Tongue (tissue), 2 donors: ENCODE results near the gene ERICH4. TPM values are rescaled to one million over a fixed set of nuclear protein-coding genes. Genes with fewer than 3 reads are reported as not detected.
"Not testable (repeated sequence)": the region's sequence is repeated elsewhere in the genome, so short reads cannot be mapped to it uniquely, and the experiment has no call there.

Experiments
- DNase-seq: peaks from one replicate; pipeline ENCODE4 v3.0.0-alpha.2; 2015
- total RNA-seq: library from RNA; depleted of rRNA; stranded (reverse); fragments of >200 nt; gene quantifications from one replicate; pipeline ENCODE4 v1.2.3, GENCODE V29; 2014

Gene ERICH4, protein sequence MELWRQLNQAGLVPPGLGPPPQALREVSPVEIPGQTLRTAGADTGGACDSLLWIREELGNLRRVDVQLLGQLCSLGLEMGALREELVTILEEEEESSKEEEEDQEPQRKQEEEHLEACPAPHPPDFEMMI
- not detected for total RNA-seq

DNA sequence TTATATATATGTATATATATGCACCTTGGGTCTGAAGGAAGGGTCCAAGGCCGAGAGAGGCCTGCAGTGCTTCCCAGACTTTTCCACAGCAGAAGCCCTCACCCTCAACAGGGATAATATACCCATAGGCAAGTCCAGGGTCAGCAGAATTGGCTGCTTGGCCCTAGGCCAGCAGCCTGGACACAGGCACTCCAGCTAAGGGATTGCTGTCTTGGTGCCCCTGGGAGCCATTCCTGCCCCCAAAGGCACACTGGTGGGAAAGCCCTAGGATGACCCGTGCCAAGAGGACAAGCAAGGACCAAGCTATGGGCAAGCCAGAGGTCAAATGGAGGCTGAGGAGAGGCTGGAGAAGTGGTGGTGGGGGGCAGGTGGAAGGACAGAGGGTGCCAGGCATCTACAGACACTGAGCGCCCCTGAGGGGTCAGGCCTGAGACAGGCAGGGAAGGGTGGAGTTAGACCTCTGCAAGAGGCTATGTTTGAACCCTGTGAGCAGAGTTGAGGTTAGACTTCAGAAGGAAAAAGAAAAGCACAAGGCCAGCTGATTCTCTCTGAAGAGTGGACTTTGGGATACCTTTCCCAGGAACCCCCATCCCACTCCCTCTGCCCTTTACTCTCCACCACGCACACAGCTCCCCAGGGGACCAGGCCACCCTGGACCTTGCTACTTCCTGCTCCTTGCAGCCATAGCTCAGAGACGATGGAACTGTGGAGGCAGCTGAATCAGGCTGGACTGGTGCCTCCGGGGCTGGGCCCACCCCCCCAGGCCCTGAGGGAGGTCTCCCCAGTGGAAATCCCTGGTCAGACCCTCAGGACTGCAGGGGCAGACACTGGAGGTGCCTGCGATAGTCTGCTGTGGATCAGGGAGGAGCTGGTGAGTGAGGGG, at the start of gene ERICH4:
Gene ERICH4 (plus strand): TSS at position 684 of the 883 bp plus-strand sequence. CDS start 14 bp downstream, at position 698.
- DNase-seq, result no peak

DNA sequence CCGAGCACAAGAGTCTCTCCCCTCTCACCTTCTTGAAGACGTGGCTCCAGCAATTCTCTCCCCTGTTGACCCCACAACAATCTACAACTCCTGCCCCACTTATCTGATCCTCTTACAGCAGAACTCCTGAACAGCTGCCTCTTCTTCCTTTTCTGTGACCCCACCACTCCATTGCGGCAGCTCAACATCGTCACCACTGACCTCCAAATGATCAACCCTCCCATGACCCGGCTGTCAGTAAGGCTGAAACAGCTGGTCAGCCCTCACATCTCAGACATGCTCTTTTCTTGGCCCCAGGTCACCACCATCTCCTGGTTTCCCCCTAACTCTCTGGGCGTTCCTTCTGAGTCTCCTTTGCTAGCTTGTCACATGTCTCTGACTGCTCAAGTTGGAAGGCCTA, 47.6 kb upstream of the ERICH4 start:
- DNase-seq, result no peak

DNA sequence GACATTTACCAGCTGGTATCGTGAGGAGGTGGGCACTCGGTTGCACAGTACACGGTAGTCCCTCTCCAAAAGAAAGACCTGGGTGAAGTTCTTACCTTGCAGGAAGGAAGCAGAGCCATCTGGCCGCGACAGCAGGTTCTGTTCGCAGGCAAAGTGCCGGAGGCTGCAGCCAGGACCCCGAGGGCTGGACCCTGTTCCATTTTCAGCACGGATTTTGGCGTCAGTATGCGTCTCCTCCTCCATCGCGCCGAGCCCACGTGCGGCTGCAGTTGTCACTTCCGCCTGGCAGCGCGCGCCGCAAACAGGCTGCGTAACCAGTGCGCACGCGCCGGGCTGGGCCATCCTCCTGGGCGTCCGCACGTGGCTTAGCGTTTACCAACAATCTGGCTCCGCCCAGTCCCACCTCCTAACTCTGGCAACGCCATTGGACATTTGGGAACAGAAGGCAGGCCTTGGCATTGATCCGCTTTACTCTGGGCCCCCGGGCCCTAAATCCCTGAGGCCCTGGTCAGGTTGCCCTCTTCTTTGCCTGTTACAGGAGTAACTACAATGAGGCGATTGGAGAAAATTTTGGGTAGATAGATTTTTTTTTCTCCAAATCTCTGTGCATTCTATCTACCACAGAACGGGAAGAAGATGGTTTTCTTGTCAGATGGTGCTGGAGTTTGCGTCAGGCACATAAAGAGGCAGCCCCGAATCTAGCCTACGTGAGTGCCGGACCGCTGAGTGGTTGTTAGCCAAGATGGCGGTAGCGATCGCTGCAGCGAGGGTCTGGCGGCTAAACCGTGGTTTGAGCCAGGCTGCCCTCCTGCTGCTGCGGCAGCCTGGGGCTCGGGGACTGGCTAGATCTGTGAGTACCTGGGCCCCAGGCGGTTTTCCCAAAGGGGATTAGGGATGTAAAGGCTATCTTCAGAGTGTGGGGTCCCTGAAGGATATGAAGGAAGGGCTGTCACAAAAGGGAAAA, 45.6 kb upstream of the ERICH4 start, which contains the start of the genes BCKDHA and EXOSC5:
Gene BCKDHA (plus strand): TSS at position 733 of the 964 bp plus-strand sequence. CDS start 10 bp downstream, at position 743.
Gene EXOSC5 (minus strand): TSS at position 274 of the 964 bp plus-strand sequence. CDS start 31 bp downstream, at position 243.
- peak; percentile 100 for DNase-seq

DNA sequence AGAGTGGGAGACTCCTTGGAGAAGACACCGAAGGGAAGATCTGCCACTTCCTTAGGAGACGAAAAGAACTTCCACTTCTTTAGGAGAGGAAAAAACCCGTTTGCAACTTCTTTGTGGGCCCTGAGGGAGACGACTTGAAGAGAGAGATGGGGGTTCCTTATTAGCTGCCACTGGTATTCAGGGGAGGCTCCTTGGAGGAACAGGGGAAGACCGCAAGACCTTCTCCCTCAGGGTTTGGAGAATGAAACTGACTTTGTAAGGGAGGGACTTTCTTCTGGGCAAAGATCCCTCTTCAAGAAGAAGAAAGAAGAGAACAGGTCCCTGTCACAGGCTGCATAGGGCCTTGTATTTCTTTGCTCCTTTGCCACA, 44.9 kb upstream of the ERICH4 start:
- no peak for DNase-seq

DNA sequence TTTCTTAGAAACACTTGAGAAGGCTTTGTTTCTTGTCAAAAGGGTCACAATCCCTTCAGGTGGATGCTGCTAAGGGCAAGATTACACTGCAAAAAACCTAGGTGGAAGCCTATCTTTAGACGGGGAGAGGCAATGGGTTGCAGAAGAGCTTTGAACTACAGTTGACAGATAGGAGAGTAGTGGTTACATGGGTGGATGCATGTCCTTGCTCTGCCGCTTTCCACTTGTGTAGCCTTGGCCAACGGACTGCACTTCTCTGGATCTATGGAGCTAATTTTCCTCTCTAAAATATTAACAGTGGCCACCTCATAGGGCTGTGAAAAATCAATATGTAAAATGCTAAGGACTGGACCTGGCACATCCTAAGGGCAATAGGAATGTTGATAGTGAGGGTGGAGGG, 44.4 kb upstream of the ERICH4 start:
- no peak for DNase-seq

DNA sequence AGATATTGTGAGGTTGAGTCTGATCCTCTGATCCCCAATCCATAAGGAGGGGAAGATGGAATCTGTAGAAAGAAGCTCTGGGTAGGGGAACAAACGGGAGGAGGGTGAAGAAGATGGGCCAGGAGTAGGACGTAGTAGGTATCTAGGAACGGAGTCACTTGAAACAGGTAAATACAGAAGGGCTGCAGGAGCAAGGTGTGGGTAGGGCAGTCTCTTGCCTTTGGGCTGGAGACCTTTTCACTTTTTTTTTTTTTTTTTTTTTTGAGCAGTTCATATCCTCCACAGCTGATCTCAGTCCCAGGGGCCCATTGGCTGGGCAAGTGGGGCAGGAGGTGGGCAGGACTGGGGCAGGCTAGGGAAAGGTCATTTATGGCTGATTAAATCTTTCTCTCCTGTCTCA, 43.9 kb upstream of the ERICH4 start:
- DNase-seq, result no peak

DNA sequence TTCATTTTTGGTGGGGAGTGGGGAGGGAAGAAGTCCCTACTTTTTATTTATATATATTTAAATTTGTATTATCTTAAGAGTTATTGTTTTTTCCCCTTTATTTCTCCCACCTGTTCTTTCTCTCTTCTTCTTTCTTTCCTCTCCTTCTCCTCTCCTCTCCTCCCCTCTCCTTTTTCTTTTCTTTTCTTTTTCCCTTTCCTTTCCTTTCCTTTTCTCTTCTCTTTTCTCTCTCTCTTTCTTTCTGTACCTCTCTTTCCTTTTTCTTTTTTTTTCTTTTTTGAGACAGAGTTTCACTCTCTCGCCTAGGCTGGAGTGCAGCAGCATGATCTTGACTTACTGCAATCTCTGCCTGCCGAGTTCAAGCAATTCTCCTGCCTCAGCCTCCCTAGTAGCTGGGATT, 43.4 kb upstream of the ERICH4 start:
- no peak for DNase-seq

DNA sequence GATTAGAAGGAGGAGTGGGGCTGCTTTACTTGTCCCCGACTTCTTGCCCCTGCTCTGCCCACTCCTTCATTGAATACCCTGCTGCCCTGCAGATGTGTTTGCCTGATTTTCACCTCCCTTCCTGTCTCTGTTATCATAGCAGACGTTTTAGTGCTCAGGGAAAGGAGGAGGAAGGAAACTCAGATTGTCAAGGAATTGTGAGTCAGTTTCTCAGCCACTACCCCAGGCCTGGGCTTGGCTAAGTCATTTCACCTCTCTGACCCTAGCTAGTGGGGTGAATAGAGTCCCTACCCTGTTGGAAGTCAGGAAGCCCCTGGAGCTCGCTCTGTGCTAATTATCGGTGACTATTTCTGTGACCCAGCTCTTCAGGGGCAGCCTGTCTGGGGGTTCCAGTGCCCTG, 41.5 kb upstream of the ERICH4 start:
- DNase-seq, result no peak

DNA sequence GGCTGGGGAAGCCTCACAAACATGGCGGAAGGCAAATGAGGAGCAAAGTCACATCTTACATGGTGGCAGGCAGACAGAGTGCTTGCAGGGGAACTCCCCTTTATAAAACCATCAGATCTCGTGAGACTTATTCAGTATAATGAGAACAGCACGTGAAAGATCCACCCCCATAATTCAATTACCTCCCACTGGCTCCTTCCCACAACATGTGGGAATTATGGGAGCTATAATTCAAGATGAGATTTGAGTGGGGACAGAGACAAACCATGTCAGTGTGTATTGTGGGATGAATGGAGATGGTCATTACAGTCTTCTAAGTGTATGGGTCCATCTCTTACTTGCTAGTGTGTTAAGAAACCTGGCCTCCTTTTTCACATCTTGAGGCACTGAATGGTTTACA, 40.9 kb upstream of the ERICH4 start:
- no peak for DNase-seq

DNA sequence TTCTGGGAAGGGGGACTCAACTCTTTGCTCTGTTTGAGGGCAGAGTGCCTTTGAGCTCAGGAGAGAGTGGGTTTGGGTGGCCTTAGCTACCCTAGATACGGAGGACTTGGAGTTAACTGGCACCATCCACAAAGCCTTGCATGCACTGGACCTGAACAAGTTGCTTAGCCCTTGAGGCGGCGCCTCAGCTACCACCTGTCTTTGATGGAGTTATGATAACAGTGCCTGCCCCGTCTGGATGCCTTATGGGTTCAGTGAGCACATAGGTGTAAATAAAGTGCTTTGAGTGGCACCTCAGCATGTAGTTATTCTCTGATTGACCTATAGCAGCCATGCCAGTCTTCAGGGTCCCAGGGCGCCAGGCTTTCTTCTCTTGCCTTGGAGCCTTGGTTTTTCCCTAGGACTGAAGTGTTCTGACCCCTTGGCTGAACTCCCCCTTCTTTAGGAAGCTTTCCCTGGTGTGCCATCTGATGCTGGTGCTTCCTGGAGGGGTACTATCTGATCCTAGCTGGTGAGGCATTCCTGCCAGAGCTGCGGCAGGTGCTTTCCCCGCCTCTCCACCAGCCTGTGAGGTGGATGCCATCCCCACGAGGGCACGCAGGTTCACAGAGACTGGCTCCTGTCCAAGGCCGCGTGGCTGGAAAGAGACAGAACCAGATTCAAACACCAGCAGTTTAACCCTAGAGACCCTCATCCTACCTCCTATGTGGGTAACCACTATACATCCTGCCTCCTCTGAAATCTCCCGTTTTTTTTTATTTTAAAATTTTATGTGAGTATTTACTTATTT, 39.6 kb upstream of the ERICH4 start:
- no peak for DNase-seq

DNA sequence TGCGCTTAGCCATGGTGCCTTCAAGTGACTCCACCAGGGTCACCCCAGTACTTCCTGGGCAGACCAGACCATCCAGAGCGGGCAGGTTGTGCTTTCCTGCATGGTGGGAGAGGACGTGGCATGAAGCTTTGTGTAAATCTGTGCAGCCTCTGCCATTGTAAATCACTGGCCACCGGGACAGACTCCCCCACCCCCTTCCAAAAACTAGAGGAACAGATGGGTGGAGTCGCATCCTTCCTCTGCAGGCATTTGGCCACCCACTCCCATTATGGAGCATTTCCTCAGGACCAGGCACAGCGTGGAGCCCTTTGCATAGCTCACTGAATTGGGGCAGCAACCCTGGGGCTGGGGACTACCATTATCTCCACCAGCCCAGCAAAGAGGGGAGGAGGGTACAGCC, 37.2 kb upstream of the ERICH4 start:
- no peak for DNase-seq

DNA sequence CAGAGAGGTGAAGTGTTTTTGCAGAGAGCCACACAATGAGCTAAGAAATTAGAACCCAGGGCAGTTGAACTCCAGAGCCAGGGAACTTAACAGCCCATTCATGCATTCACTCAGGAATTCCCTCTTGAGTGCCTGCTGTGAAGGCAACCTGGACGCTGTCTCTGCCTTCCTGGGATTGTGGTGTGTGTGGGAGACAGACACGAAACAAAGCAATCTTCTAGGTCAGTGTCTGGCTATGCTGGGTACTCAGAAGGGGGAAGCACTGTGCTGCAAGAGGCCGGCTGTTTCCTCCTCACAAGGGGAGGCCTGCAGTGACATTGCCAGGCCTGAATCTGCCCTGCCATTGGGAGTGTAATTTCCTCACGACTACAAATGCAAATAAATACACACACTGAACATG, 35.7 kb upstream of the ERICH4 start:
- no peak for DNase-seq

DNA sequence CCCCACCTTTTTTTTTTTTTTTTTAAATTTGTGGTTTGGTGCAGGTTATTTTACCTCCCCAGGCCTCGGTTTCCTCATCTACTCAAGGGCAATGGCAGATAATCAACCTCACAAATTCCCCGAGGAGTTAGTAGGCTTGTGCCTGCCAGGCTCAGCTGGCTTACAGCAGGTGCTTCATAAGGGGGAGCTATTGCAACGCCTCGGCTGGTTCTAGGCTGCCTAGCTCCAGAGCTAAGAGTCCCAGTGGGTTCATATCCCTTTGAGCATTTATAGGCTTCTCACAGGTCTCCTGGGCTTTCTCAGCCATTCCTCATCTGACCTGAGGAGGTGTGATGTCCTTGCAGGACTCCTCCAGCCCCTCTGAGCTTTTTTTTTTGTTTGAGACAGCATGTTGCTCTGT, 34.7 kb upstream of the ERICH4 start:
- no peak for DNase-seq

DNA sequence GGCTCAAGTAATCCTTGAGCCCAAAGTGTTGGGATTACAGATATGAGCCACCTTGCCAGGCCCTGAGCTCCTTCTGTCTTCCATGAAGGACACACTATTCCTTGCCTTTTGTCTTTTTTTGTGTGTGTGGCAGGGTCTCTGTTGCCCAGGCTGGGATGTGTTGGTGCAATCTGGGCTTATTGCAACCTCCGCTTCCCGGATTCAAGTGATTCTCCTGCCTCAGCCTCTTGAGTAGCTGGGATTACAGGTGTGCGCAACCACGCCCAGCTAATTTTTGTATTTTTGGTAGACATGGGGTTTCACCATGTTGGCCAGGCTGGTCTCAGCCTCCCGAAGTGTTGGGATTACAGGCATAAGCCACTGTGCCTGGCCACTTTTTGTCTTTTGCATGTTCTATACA, 34.1 kb upstream of the ERICH4 start:
- not testable (repeated sequence) for DNase-seq

DNA sequence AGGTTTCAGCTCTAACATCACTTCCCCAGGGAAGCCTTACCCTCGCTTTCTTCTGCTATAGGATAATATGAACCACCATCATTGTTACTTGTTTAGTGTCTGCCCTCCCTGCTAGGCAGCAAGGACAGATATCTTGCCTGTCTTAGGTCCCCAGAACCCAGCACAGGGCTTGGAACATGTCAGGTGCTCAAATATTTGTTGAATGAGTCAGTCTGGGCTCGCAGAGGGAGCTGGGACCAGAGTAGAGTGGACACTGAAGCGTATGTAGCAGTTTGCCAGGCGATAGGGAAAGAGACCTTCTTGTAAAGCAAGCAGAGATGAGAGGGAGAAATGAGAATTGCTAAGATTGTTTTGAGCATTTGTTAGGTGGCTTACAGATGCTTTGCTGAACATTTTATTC, 33.7 kb upstream of the ERICH4 start:
- DNase-seq, result no peak

DNA sequence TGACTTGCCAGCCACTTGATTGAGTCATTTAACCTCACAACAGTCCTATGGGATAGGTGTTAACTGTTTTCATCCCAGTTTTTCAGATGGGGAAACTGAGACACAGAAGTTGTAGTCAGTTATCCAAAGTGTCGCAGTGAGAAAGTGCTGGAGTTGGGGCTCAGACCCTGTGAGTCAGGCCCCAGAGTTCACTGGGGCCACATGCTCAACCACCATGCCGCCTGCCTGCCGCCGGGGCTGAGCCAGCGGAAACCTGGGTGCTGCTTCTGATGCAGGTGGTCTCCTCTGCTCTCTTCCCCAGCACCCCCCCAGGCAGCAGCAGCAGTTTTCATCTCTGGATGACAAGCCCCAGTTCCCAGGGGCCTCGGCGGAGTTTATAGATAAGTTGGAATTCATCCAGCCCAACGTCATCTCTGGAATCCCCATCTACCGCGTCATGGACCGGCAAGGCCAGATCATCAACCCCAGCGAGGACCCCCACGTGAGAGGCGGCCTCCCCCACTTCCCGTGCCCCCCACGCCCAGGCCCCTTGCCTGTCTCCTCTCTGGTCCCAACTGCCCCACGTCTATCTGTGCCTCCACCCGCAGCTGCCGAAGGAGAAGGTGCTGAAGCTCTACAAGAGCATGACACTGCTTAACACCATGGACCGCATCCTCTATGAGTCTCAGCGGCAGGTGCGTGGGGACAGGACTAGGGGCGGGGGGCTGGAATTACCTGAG, 32.5 kb upstream of the ERICH4 start:
- DNase-seq, result no peak

DNA sequence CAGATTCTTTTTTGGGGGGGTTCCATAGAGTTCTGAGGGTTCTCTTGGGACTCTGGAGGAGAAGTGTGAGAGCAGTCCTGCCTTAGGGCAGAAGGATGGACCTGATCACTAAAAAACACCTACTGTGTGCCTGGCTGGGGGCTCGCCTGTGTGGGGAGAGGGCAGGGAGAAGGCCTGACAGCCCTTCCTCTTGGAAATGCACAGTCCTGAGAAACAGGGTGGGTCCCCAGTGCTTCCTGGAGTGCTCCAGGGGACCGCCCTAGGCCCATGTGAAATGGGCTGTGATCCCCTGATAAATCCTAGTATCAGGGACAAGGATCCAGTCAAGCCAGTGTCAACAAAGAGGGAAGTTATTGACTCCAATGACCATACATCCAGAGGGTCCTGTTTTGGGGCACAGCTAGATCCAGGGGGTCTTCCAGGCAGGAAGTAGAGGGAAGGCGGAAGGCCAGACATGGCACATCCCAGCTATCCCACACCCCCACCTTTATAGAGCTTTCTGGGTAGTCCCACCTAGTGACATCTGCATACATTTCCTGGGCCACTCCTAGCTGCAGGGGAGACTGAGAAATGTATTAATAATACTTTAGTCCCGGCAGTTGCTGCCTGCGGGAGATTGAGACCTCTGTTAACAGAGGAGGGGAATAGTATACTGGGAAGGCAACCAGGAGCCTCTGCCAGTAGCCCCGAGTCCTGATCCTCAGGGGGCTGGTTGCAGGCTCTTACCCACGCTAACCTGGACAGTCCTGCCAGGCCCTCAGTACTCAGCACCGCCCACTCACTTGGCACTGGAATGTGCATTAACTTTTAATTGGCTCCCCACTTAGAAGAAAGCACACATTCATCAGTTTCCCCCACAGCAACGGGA, 31.6 kb upstream of the ERICH4 start:
- DNase-seq, result no peak

DNA sequence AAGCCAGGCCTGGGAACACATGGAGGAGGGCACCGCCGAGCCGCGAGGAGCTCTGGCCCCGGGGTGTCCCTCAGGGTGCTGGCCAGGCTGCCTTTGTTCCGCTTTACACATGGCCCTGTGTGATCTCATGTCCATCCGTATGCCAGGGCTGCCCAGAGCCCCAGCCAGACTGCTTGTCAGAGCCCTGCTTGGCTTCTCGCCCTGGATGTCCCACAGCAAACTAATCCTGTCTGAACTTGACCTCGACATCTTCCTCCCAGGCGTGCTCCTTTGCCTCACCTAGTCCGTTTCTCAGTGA, 31.0 kb upstream of the ERICH4 start:
- no peak for DNase-seq

DNA sequence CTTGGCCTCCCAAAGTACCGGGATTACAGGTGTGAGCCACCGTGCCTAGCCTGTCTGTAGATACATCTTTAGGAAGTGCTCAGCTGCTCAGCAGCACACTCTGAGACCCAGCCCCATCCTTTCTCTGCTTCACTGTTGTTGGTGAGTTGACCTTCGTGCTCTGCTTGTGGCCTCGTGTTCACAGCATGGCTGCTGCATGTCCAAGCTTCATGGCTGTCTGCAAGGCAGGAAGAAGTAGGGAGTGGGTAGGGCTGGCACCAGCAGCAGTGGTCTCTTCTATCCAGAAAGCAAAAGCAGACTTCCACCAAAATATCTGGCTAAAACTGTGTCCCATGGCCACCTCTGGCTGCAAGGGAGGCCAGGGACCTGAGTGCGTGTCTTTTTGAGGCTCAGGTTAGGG, 30.0 kb upstream of the ERICH4 start:
- no peak for DNase-seq

DNA sequence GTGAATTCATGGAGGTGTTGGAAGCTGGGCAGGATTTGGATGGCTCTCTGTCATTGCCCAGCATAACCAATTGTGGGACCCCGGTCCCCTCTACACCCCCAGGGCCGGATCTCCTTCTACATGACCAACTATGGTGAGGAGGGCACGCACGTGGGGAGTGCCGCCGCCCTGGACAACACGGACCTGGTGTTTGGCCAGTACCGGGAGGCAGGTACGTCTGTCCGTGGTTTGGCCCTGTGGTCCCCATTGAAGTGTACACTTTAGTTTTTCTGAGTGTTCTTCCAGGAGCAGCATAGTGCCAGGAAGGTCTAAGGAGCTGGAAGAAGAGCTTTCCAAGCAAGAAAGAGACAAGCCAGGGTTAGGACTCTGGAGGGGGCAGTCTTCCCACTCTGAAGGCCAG, 29.0 kb upstream of the ERICH4 start:
- no peak for DNase-seq
